ENCODE results near the gene SMCP. TPM values are rescaled to one million over a fixed set of nuclear protein-coding genes. Genes with fewer than 3 reads are reported as not detected.

SMCP gene
- total RNA-seq, 1 experiment from 2014 or later: not detected

GRCh38 chr1:152928671-152929070, 50.5 kb downstream of the SMCP start (continued):
- TF ChIP-seq, protein P1, sequence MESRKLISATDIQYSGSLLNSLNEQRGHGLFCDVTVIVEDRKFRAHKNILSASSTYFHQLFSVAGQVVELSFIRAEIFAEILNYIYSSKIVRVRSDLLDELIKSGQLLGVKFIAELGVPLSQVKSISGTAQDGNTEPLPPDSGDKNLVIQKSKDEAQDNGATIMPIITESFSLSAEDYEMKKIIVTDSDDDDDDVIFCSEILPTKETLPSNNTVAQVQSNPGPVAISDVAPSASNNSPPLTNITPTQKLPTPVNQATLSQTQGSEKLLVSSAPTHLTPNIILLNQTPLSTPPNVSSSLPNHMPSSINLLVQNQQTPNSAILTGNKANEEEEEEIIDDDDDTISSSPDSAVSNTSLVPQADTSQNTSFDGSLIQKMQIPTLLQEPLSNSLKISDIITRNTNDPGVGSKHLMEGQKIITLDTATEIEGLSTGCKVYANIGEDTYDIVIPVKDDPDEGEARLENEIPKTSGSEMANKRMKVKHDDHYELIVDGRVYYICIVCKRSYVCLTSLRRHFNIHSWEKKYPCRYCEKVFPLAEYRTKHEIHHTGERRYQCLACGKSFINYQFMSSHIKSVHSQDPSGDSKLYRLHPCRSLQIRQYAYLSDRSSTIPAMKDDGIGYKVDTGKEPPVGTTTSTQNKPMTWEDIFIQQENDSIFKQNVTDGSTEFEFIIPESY (IDR thresholded peaks at IDR 0.05; ENCODE audit: extremely low read depth, insufficient replicate concordance, low read length): no peak

- H3K27ac ChIP-seq (ENCODE audit: low read depth, low read length): no peak overlapping the region
- CTCF ChIA-PET: no interaction called here
These were observed 54.2 kb downstream of the SMCP start for GRCh38 chr1:152932170-152932811.

More at GRCh38 chr1:152932170-152932811, 54.2 kb downstream of the SMCP start:
- Histone ChIP-seq H3K4me1 (ENCODE audit: control insufficient read depth in 1 of 2, insufficient read depth in 2 of 2, low read length in 2 of 2) (no peaks in the 10 kb centered on the region), H2AFZ (ENCODE audit: low read depth, low read length, poor library complexity, severe bottlenecking) (no peak overlapping the region), H4K20me1 (ENCODE audit: insufficient read depth) (no peaks in the 10 kb centered on the region), H3K4me2 (ENCODE audit: low read length) (no peak overlapping the region), H3K36me3 (ENCODE audit: control insufficient read depth in 1 of 2, insufficient read depth in 2 of 2, low read length in 2 of 2) (no peaks in the 10 kb centered on the region), H3K79me2 (ENCODE audit: insufficient read depth, low read length) (no peaks in the 10 kb centered on the region), H3K9me2 (ENCODE audit: insufficient read depth) (no peaks in the 10 kb centered on the region), H3K9ac (ENCODE audit: low read length) (no peak overlapping the region), H3K27me3 (ENCODE audit: insufficient read depth, low read length) (peaks cover 20% of the 10 kb centered on the region), H3K4me3 (replicated peaks in 1 of 2; ENCODE audit: low read depth in 1 of 2, low read length in 2 of 2) (no peak overlapping the region), H3K9me3 (ENCODE audit: control insufficient read depth in 1 of 2, insufficient read depth in 1 of 2, low read depth in 1 of 2, low read length in 2 of 2) (no peaks in the 10 kb centered on the region)
- TF ChIP-seq ZFX (IDR thresholded peaks at IDR 0.05) (no peak), RAD21 (IDR thresholded peaks at IDR 0.05; ENCODE audit: low read depth) (no peak), POLR2AphosphoS5 (IDR thresholded peaks at IDR 0.05; ENCODE audit: low read depth, low read length) (no peak), ATF3 (IDR thresholded peaks at IDR 0.05) (no peak), POLR2A (IDR thresholded peaks at IDR 0.05; ENCODE audit: borderline replicate concordance, extremely low read depth, insufficient read depth, insufficient read length) (no peak), SP1 (IDR thresholded peaks at IDR 0.05; ENCODE audit: low read depth) (no peak), JUND (IDR thresholded peaks at IDR 0.05) (no peak), TCF7L2 (IDR thresholded peaks at IDR 0.05; ENCODE audit: borderline replicate concordance, extremely low read depth, insufficient read depth, insufficient read length) (no peak), CBX3 (IDR thresholded peaks at IDR 0.05; ENCODE audit: low read depth) (no peak), ZNF274 (IDR thresholded peaks at IDR 0.05; ENCODE audit: low read depth, low read length) (no peak), EZH2phosphoT487 (IDR thresholded peaks at IDR 0.05; ENCODE audit: borderline replicate concordance) (no peak), ELF1 (IDR thresholded peaks at IDR 0.05; ENCODE audit: borderline replicate concordance, low read depth) (no peak)
- TF ChIP-seq, protein P2, sequence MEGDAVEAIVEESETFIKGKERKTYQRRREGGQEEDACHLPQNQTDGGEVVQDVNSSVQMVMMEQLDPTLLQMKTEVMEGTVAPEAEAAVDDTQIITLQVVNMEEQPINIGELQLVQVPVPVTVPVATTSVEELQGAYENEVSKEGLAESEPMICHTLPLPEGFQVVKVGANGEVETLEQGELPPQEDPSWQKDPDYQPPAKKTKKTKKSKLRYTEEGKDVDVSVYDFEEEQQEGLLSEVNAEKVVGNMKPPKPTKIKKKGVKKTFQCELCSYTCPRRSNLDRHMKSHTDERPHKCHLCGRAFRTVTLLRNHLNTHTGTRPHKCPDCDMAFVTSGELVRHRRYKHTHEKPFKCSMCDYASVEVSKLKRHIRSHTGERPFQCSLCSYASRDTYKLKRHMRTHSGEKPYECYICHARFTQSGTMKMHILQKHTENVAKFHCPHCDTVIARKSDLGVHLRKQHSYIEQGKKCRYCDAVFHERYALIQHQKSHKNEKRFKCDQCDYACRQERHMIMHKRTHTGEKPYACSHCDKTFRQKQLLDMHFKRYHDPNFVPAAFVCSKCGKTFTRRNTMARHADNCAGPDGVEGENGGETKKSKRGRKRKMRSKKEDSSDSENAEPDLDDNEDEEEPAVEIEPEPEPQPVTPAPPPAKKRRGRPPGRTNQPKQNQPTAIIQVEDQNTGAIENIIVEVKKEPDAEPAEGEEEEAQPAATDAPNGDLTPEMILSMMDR (IDR thresholded peaks at IDR 0.05 in 2 of 3, conservative IDR thresholded peaks at IDR 0.05 in 1 of 3; ENCODE audit: borderline replicate concordance in 1 of 3, insufficient read depth in 1 of 3, low read depth in 2 of 3, low read length in 2 of 3): no peak
- TF ChIP-seq, protein P3, sequence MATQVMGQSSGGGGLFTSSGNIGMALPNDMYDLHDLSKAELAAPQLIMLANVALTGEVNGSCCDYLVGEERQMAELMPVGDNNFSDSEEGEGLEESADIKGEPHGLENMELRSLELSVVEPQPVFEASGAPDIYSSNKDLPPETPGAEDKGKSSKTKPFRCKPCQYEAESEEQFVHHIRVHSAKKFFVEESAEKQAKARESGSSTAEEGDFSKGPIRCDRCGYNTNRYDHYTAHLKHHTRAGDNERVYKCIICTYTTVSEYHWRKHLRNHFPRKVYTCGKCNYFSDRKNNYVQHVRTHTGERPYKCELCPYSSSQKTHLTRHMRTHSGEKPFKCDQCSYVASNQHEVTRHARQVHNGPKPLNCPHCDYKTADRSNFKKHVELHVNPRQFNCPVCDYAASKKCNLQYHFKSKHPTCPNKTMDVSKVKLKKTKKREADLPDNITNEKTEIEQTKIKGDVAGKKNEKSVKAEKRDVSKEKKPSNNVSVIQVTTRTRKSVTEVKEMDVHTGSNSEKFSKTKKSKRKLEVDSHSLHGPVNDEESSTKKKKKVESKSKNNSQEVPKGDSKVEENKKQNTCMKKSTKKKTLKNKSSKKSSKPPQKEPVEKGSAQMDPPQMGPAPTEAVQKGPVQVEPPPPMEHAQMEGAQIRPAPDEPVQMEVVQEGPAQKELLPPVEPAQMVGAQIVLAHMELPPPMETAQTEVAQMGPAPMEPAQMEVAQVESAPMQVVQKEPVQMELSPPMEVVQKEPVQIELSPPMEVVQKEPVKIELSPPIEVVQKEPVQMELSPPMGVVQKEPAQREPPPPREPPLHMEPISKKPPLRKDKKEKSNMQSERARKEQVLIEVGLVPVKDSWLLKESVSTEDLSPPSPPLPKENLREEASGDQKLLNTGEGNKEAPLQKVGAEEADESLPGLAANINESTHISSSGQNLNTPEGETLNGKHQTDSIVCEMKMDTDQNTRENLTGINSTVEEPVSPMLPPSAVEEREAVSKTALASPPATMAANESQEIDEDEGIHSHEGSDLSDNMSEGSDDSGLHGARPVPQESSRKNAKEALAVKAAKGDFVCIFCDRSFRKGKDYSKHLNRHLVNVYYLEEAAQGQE (IDR thresholded peaks at IDR 0.05; ENCODE audit: low read depth): no peak
- TF ChIP-seq, protein P4, sequence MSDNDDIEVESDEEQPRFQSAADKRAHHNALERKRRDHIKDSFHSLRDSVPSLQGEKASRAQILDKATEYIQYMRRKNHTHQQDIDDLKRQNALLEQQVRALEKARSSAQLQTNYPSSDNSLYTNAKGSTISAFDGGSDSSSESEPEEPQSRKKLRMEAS (IDR thresholded peaks at IDR 0.05): no peak
- ATAC-seq: no peak
- intact Hi-C loops (cut with micrococcal nuclease): no loop called here
- no peak for DNase-seq (ENCODE audit: low read depth, low spot score)
- no TSS peak for BruUV-seq (replicated peaks)
- ChIA-PET RAD21 (ENCODE audit: low non-redundant PET in 1 of 2, low total read pairs in 2 of 2, uncharacterized antibody in 2 of 2, unreplicated experiment in 2 of 2) (no interaction called here), POLR2A (no interaction called here)

Measured in HCT116 (cell line).